OCI-LY7 (cell line): ENCODE measurements around the gene ZC3H12D. TPM values are rescaled to one million over a fixed set of nuclear protein-coding genes. Genes with fewer than 3 reads are reported as not detected.

ENCODE experiments used
- BruUV-seq: library from RNA; stranded (reverse); fragments of 400-500 nt; replicated peaks from 2 replicates; lab custom pipeline; 2021; lab: Mats Ljungman, UMichigan
- CTCF ChIA-PET: fragments of 300-600 bp; sonication (Branson Sonifier 250); formaldehyde crosslinking; loops from one replicate; lab custom pipeline; 2022; ENCODE audit warnings: antibody characterized with exemption; ENCODE audit not compliant: unreplicated experiment; lab: Charles Lee
- POLR2A ChIA-PET: fragments of 300-600 bp; sonication (Branson Sonifier 250); formaldehyde crosslinking; loops from one replicate; lab custom pipeline; 2022; ENCODE audit warnings: antibody characterized with exemption; lab: Charles Lee
- DNase-seq: peaks from one replicate; pipeline ENCODE4 v3.0.0-alpha.2; 2015; ENCODE audit warnings: low spot score
- H2AFZ ChIP-seq: fragments of 200-600 bp; sonication (generic), shearing (Covaris generic); 2 replicates; pipeline ENCODE4 v1.6.1; 2014; ENCODE audit warnings: mild to moderate bottlenecking, antibody characterized with exemption, low read length, moderate library complexity
- H3K27ac ChIP-seq: fragments of 200-600 bp; sonication (generic); 2 replicates; pipeline ENCODE4 v1.5.1; 2014; ENCODE audit warnings: mixed run types, low read depth, mild to moderate bottlenecking, moderate library complexity, low read length, inconsistent platforms; ENCODE audit not compliant: poor library complexity, severe bottlenecking
- H3K36me3 ChIP-seq: fragments of 200-600 bp; sonication (generic); 2 replicates; pipeline ENCODE4 v1.6.1; 2014; ENCODE audit warnings: mild to moderate bottlenecking, antibody characterized with exemption, low read length, moderate library complexity, mixed read lengths; ENCODE audit not compliant: insufficient read depth
- H3K4me1 ChIP-seq: fragments of 200-600 bp; sonication (generic); 2 replicates; pipeline ENCODE4 v1.5.1; 2014; ENCODE audit warnings: mild to moderate bottlenecking, low read length; ENCODE audit not compliant: insufficient read depth, poor library complexity, severe bottlenecking
- H3K4me2 ChIP-seq: fragments of 200-600 bp; sonication (generic); 2 replicates; pipeline ENCODE4 v1.6.1; 2014; ENCODE audit warnings: mild to moderate bottlenecking, low read length
- H3K4me3 ChIP-seq: fragments of 200-600 bp; sonication (generic); 2 replicates; pipeline ENCODE4 v1.5.1; 2014; ENCODE audit warnings: mild to moderate bottlenecking, low read depth, low read length; ENCODE audit not compliant: poor library complexity, severe bottlenecking
- H3K79me2 ChIP-seq: fragments of 200-600 bp; sonication (generic); 2 replicates; pipeline ENCODE4 v1.6.1; 2016; ENCODE audit warnings: low read depth, mild to moderate bottlenecking, low read length, moderate library complexity, mixed read lengths; ENCODE audit not compliant: insufficient read depth
- H3K9me2 ChIP-seq: fragments of 200-600 bp; sonication (generic); 2 replicates; pipeline ENCODE4 v1.6.1; 2016; ENCODE audit warnings: mild to moderate bottlenecking, low read length, mixed read lengths; ENCODE audit not compliant: insufficient read depth
- H3K9me3 ChIP-seq: fragments of 200-600 bp; sonication (generic); 2 replicates; pipeline ENCODE4 v1.6.1; 2014; ENCODE audit warnings: mild to moderate bottlenecking, mixed run types, low read length, mixed read lengths
- H4K20me1 ChIP-seq: fragments of 200-600 bp; sonication (generic); 2 replicates; pipeline ENCODE4 v1.6.1; 2014; ENCODE audit warnings: mild to moderate bottlenecking, antibody characterized with exemption, low read length, moderate library complexity, mixed read lengths; ENCODE audit not compliant: insufficient read depth
- EZH2phosphoT487 ChIP-seq: fragments of 200-600 bp; sonication (generic); IDR thresholded peaks from 2 replicates; pipeline ENCODE4 v1.6.1; 2018; ENCODE audit warnings: low read depth, borderline replicate concordance, mild to moderate bottlenecking, mixed run types, antibody characterized with exemption, low read length, moderate library complexity, mixed read lengths
- intact Hi-C: fragments of 100-400 bp; cut with micrococcal nuclease; formaldehyde crosslinking; loops from one replicate; pipeline ENCODE4 v1.10.0; 2022; ENCODE audit not compliant: unreplicated experiment
- total RNA-seq, 2 experiments: library from RNA; depleted of rRNA in 1 of 2; stranded (reverse); fragments of >200 nt in 1 of 2; shearing (Covaris generic) in 1 of 2; gene quantifications; 2 replicates each; pipeline ENCODE4 v1.2.3, GENCODE V29; 2014 to 2022
- TF ChIP-seq, protein P1 (sequence below): fragments of 200-600 bp; sonication (generic); conservative IDR thresholded peaks from 2 replicates; pipeline ENCODE4 v1.5.1; 2014; ENCODE audit warnings: mild to moderate bottlenecking, antibody characterized with exemption, low read length, moderate library complexity, mixed read lengths

Gene ZC3H12D
- total RNA-seq, 2 experiments from 2014 or later, result 12.8 to 22.6 TPM

DNA sequence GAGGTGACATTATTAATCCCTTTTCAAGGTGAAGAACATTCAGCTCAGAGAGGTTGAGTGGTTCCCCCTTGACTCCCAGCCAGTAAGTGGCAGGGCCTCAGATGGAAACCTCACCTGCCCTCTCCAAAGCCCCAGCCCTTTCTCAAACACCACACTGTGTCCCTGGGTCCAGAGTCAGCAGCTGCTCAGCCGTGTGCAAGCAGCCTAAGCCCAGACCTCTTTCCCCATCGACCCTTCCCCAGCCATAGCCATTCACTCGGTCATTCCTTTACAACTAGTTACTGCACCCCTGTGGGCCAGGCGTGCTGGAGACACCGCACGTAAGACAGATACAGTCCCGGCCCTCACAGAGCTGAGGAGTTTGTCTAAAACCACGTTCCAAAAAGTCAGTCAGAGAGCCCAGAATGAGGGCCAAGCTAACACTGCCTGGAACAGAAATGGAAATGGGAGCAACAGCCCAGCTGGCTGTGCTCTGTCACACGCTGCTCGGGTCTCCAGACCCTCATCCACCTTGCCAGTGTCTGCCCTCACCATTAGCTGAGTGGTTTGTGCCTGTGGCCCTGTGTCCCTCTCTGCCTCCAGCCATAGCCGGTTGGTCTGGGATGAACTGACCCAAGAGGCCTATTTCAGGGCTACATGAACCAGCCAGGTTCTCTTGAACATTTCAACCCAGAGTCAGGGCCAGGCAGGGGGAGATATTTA lies 29.6 kb downstream of the ZC3H12D start:
- DNase-seq, result no peak
- CTCF ChIA-PET, result interaction anchor here (1.1 kb wide), 1 partner anchor 72 kb away, joined by 3 read pairs; no protein-coding TSS in a partner anchor

GRCh38 chr6:149454346-149454848 lies 30.4 kb downstream of the ZC3H12D start:
- POLR2A ChIA-PET, result interaction anchor here (1.1 to 2.9 kb wide), 2 partner anchors 10 to 51 kb away, joined by 4 to 12 read pairs; no protein-coding TSS in a partner anchor
- no peak overlapping the region for H3K4me2 ChIP-seq
- no peak for DNase-seq
- no peak overlapping the region for H2AFZ ChIP-seq
- no peaks in the 10 kb centered on the region for H3K79me2 ChIP-seq
- TF ChIP-seq, protein P1, sequence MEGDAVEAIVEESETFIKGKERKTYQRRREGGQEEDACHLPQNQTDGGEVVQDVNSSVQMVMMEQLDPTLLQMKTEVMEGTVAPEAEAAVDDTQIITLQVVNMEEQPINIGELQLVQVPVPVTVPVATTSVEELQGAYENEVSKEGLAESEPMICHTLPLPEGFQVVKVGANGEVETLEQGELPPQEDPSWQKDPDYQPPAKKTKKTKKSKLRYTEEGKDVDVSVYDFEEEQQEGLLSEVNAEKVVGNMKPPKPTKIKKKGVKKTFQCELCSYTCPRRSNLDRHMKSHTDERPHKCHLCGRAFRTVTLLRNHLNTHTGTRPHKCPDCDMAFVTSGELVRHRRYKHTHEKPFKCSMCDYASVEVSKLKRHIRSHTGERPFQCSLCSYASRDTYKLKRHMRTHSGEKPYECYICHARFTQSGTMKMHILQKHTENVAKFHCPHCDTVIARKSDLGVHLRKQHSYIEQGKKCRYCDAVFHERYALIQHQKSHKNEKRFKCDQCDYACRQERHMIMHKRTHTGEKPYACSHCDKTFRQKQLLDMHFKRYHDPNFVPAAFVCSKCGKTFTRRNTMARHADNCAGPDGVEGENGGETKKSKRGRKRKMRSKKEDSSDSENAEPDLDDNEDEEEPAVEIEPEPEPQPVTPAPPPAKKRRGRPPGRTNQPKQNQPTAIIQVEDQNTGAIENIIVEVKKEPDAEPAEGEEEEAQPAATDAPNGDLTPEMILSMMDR, result no peak
- TF ChIP-seq EZH2phosphoT487, result no peak
- no peaks in the 10 kb centered on the region for H3K9me2 ChIP-seq
- CTCF ChIA-PET, result no interaction called here
- peaks cover 67% of the 10 kb centered on the region for H3K36me3 ChIP-seq
- no peaks in the 10 kb centered on the region for H4K20me1 ChIP-seq
- H3K4me1 ChIP-seq, result no peaks in the 10 kb centered on the region
- intact Hi-C loops, result no loop called here
- BruUV-seq, result no TSS peak
- H3K4me3 ChIP-seq, result no peak overlapping the region
- no peaks in the 10 kb centered on the region for H3K9me3 ChIP-seq
- H3K27ac ChIP-seq, result no peak overlapping the region

More for the DNA sequence above, 29.6 kb downstream of the ZC3H12D start:
- no peak overlapping the region for H3K4me3 ChIP-seq
- H2AFZ ChIP-seq, result no peak overlapping the region
- no peaks in the 10 kb centered on the region for H3K9me3 ChIP-seq
- no peak overlapping the region for H3K4me2 ChIP-seq
- intact Hi-C loops, result no loop called here
- BruUV-seq, result no TSS peak
- POLR2A ChIA-PET, result interaction anchor here (0.6 to 2.9 kb wide), 4 partner anchors 9 to 60 kb away, joined by 4 to 12 read pairs (median 4); no protein-coding TSS in a partner anchor
- H3K9me2 ChIP-seq, result no peaks in the 10 kb centered on the region
- no peaks in the 10 kb centered on the region for H3K4me1 ChIP-seq
- H3K27ac ChIP-seq, result no peak overlapping the region
- TF ChIP-seq, protein P1, result no peak
- TF ChIP-seq EZH2phosphoT487, result no peak
- no peaks in the 10 kb centered on the region for H3K79me2 ChIP-seq
- peaks cover 69% of the 10 kb centered on the region for H3K36me3 ChIP-seq
- no peaks in the 10 kb centered on the region for H4K20me1 ChIP-seq
